ENCODE data around the gene OR52R1.

The OR52R1 gene

DNA sequence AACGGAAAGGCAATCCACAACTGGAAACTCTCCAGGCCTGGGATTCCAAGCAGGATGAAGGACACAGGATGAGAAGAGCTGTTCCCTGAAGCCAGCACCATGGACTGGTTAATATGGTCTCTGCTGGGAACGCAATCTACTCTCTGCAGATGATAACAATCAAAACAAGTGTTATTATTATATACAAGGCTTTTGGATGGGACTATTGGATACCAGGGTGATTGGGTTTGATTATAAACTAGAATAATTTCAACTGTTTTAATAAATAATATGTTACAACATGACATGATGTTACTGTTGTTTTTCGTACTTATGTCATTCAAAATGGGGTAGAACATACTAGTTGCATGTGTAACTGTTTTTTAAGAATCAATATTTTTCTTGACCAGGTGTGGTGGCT lies at the start of gene OR52R1:
OR52R1 (minus strand) TSS at position 101 of the 400 bp plus-strand sequence; CDS start at position 101, 0 bp downstream.
- TF ChIP-seq, protein P1, sequence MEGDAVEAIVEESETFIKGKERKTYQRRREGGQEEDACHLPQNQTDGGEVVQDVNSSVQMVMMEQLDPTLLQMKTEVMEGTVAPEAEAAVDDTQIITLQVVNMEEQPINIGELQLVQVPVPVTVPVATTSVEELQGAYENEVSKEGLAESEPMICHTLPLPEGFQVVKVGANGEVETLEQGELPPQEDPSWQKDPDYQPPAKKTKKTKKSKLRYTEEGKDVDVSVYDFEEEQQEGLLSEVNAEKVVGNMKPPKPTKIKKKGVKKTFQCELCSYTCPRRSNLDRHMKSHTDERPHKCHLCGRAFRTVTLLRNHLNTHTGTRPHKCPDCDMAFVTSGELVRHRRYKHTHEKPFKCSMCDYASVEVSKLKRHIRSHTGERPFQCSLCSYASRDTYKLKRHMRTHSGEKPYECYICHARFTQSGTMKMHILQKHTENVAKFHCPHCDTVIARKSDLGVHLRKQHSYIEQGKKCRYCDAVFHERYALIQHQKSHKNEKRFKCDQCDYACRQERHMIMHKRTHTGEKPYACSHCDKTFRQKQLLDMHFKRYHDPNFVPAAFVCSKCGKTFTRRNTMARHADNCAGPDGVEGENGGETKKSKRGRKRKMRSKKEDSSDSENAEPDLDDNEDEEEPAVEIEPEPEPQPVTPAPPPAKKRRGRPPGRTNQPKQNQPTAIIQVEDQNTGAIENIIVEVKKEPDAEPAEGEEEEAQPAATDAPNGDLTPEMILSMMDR (IDR thresholded peaks at IDR 0.05; ENCODE audit: control insufficient read depth, insufficient read depth, low read depth, low read length, missing control alignments), result no peak
- no peak for DNase-seq (ENCODE audit: low read depth)
- no peak within 1 kb of the TSS for H3K4me3 ChIP-seq (ENCODE audit: control insufficient read depth, low read depth, low read length)

DNA sequence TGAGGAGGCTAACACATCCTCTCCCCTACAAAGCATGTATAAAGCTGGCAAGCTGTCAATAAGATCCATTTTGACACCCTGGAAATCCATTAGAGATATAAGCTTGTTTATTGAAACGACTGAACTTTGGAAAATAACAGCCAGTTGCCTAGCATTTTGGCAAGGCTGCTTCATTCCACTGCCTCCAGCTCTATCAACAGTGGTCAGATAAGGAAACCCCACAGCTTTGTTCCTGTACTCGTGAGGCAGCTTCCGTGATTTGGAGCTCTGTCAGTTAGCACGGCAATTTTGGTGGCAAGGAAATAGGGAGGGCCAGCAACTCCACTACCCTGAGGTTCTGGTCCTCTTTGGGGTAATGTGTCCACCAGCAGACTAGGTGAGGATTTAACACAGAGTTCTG lies 46.9 kb upstream of the OR52R1 start:
- H3K4me3 ChIP-seq (ENCODE audit: control insufficient read depth, low read depth, low read length), result no peak overlapping the region
- no peak for DNase-seq (ENCODE audit: low read depth)
- TF ChIP-seq, protein P1 (IDR thresholded peaks at IDR 0.05; ENCODE audit: control insufficient read depth, insufficient read depth, low read depth, low read length, missing control alignments), result no peak

DNA sequence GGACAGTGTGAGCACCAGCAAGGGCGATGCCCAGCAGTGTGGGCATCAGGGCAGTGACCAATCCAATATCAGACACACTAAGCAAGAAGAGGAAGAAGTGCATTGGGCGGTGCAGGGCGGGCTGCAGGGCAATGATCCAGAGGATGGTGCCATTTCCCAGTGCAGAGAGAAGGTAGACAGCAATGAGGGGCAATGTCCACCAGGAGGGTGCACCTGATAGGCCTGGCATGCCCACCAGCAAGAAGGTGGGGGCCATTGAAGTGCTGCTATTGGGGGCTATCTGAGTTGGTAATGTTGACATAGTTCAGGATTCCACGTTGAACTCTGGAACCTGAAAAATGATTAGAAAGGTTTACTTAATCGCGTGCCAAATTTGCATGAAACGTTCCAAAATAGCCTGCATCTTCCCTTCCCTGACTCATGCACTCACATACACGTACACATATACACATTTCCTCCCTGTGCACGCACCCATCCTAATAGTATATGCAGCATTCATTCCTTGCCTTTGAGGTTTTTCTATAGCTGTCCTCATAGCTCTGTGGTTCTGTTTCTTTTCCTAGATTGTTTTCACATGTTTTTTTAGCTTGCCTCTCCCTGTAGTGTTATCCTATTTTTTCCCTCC lies 44.8 kb upstream of the OR52R1 start, which contains the start of gene OR51S1:
OR51S1 (minus strand) TSS at position 301 of the 625 bp plus-strand sequence; CDS start at position 301, 0 bp downstream.
- no peak for DNase-seq (ENCODE audit: low read depth)
- no peak within 1 kb of the TSS for H3K4me3 ChIP-seq (ENCODE audit: control insufficient read depth, low read depth, low read length)
- TF ChIP-seq, protein P1 (IDR thresholded peaks at IDR 0.05; ENCODE audit: control insufficient read depth, insufficient read depth, low read depth, low read length, missing control alignments), result no peak

DNA sequence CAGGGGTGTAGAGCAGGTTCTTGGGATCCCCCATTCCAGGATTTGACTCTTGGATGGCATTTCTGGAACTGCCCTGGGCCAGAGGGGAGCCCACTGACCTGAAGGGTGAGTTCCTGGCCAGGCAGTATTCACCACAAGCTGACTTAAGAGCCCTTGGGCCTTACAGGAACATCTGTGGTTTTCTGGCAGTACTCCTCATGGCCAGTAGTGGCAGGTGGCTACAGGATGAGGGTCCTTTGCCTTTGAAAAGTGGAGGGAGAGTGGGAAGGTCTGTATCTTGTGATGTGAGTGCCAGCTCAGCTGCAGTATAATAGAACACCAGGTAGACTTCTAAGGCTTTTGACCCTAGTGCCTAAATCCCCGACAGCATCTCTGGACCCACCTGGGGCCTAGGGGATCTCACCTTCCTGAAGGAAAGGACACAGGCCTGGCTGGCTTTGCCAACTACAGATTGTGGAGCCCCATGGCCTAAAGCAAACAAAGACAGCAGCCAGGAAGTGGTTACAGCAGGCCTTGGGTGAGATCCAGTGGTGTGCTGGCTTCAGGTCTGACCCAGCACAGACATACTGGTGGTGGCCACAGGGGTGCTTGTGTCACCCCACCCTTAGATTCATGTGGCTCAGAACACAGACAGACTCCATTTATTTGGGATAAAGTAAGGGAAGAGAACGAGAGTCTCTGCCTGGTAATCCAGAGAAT lies 35.8 kb upstream of the OR52R1 start:
- no peak for DNase-seq (ENCODE audit: low read depth)
- TF ChIP-seq, protein P1 (IDR thresholded peaks at IDR 0.05; ENCODE audit: control insufficient read depth, insufficient read depth, low read depth, low read length, missing control alignments), result no peak
- H3K4me3 ChIP-seq (ENCODE audit: control insufficient read depth, low read depth, low read length), result no peak overlapping the region

DNA sequence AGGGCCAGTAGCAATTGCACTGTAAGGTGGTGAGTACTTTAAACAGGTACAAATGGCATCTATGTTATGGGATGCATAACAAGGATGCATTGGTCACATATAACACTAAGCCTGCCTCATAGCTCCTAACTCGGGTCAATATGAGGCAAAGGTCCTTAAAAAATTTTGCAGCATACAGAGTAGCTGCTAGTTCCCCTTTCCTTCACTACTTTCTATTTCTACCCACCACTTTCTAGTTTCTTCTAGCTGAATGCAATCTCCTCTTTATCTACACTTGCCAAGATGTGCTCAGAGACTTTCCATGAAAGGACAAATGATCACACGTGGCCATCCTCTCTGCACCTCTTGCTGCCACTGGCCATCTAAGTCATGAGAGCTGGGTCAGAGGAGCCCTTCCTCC lies 26.7 kb upstream of the OR52R1 start:
- H3K4me3 ChIP-seq (ENCODE audit: control insufficient read depth, low read depth, low read length), result no peak overlapping the region
- no peak for DNase-seq (ENCODE audit: low read depth)
- TF ChIP-seq, protein P1 (IDR thresholded peaks at IDR 0.05; ENCODE audit: control insufficient read depth, insufficient read depth, low read depth, low read length, missing control alignments), result no peak

DNA sequence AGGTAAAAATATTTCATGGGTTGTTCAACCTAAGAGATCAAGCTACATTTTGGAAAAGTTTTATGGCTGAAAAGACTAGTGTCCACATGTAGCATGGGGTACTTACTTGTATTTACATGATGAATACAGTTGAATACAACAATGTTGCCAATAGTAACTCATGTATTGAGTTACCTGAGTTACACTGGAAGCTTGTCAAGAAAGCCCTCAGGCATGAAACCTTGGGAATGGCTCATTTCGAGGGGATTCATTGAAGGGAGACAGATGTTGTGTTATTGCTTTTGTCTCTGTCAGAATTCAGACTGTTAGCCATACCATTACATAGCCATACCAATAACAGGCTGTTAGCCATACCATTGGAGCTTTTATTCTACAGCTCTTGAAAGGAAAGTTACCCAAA lies 26.2 kb upstream of the OR52R1 start:
- no peak for DNase-seq (ENCODE audit: low read depth)
- TF ChIP-seq, protein P1 (IDR thresholded peaks at IDR 0.05; ENCODE audit: control insufficient read depth, insufficient read depth, low read depth, low read length, missing control alignments), result no peak
- H3K4me3 ChIP-seq (ENCODE audit: control insufficient read depth, low read depth, low read length), result no peak overlapping the region
